BLaER1 (cell line): ENCODE data around the gene CCSER1.
"Not testable (repeated sequence)": the region's sequence is repeated elsewhere in the genome, so short reads cannot be mapped to it uniquely, and the experiment has no call there.

Experiments used
- H3K27ac ChIP-seq: shearing (Covaris generic); formaldehyde crosslinking; 2 replicates; pipeline ENCODE4 v1.8.1; 2022
- H3K27me3 ChIP-seq: shearing (Covaris generic); formaldehyde crosslinking; 2 replicates; pipeline ENCODE4 v1.8.1; 2022
- H3K36me3 ChIP-seq: shearing (Covaris generic); formaldehyde crosslinking; 2 replicates; pipeline ENCODE4 v1.8.1; 2022
- H3K4me1 ChIP-seq: shearing (Covaris generic); formaldehyde crosslinking; 2 replicates; pipeline ENCODE4 v1.8.1; 2022
- H3K4me2 ChIP-seq: shearing (Covaris generic); formaldehyde crosslinking; 2 replicates; pipeline ENCODE4 v1.8.1; 2022
- H3K4me3 ChIP-seq: shearing (Covaris generic); formaldehyde crosslinking; 2 replicates; pipeline ENCODE4 v1.8.1; 2022
- H3K9ac ChIP-seq: shearing (Covaris generic); formaldehyde crosslinking; 2 replicates; pipeline ENCODE4 v1.8.1; 2022
- H3K9me3 ChIP-seq: shearing (Covaris generic); formaldehyde crosslinking; 2 replicates; pipeline ENCODE4 v1.8.1; 2022
- H4K20me1 ChIP-seq: shearing (Covaris generic); formaldehyde crosslinking; 2 replicates; pipeline ENCODE4 v1.8.1; 2022
- Cebpa-rat ChIP-seq: shearing (Covaris generic); IDR thresholded peaks from 2 replicates; pipeline ENCODE4 v1.8.1; 2022

Gene CCSER1

GRCh38 chr4:91366554-91366953 lies 1239.4 kb downstream of the CCSER1 start:
- no peaks in the 10 kb centered on the region for H3K4me1 ChIP-seq
- no peak overlapping the region for H3K4me2 ChIP-seq
- TF ChIP-seq Cebpa-rat: no peak
- H3K27me3 ChIP-seq: no peaks in the 10 kb centered on the region
- no peaks in the 10 kb centered on the region for H3K9me3 ChIP-seq
- H3K4me3 ChIP-seq: no peak overlapping the region
- no peaks in the 10 kb centered on the region for H4K20me1 ChIP-seq
- no peak overlapping the region for H3K27ac ChIP-seq
- no peaks in the 10 kb centered on the region for H3K36me3 ChIP-seq
- no peak overlapping the region for H3K9ac ChIP-seq

- H3K4me1 ChIP-seq: no peaks in the 10 kb centered on the region
Measured at GRCh38 chr4:91369116-91369515, 1241.9 kb downstream of the CCSER1 start.

GRCh38 chr4:91373546-91373945 lies 1246.4 kb downstream of the CCSER1 start:
- Histone ChIP-seq H3K27ac (no peak overlapping the region), H3K36me3 (no peaks in the 10 kb centered on the region), H3K4me2 (no peak overlapping the region), H4K20me1 (no peaks in the 10 kb centered on the region), H3K4me1 (no peaks in the 10 kb centered on the region), H3K4me3 (no peak overlapping the region), H3K27me3 (no peaks in the 10 kb centered on the region), H3K9ac (no peak overlapping the region), H3K9me3 (no peaks in the 10 kb centered on the region)
- no peak for TF ChIP-seq Cebpa-rat

More at GRCh38 chr4:91369116-91369515, 1241.9 kb downstream of the CCSER1 start:
- Histone ChIP-seq H3K4me2 (no peak overlapping the region), H3K27ac (no peak overlapping the region), H3K27me3 (no peaks in the 10 kb centered on the region), H4K20me1 (no peaks in the 10 kb centered on the region), H3K9me3 (no peaks in the 10 kb centered on the region), H3K9ac (no peak overlapping the region), H3K4me3 (no peak overlapping the region), H3K36me3 (no peaks in the 10 kb centered on the region)
- TF ChIP-seq Cebpa-rat: no peak

- H4K20me1 ChIP-seq, H3K4me3 ChIP-seq, H3K36me3 ChIP-seq, H3K27ac ChIP-seq, H3K4me2 ChIP-seq, H3K9me3 ChIP-seq, H3K9ac ChIP-seq, H3K4me1 ChIP-seq, H3K27me3 ChIP-seq: not testable (repeated sequence)
Measured at GRCh38 chr4:91405431-91405830, 1278.2 kb downstream of the CCSER1 start.

- no peaks in the 10 kb centered on the region for H3K27me3 ChIP-seq
Measured at GRCh38 chr4:91422011-91422410, 1294.8 kb downstream of the CCSER1 start.

GRCh38 chr4:91426725-91427124 lies 1299.5 kb downstream of the CCSER1 start:
- H4K20me1 ChIP-seq: no peaks in the 10 kb centered on the region
- no peak overlapping the region for H3K4me2 ChIP-seq
- TF ChIP-seq Cebpa-rat: no peak
- H3K9ac ChIP-seq: no peak overlapping the region
- no peak overlapping the region for H3K27ac ChIP-seq
- no peaks in the 10 kb centered on the region for H3K4me1 ChIP-seq
- no peaks in the 10 kb centered on the region for H3K36me3 ChIP-seq
- no peaks in the 10 kb centered on the region for H3K9me3 ChIP-seq
- no peaks in the 10 kb centered on the region for H3K27me3 ChIP-seq
- H3K4me3 ChIP-seq: no peak overlapping the region

More at GRCh38 chr4:91422011-91422410, 1294.8 kb downstream of the CCSER1 start:
- no peak overlapping the region for H3K9ac ChIP-seq
- no peaks in the 10 kb centered on the region for H4K20me1 ChIP-seq
- no peak overlapping the region for H3K4me3 ChIP-seq
- no peaks in the 10 kb centered on the region for H3K9me3 ChIP-seq
- no peaks in the 10 kb centered on the region for H3K4me1 ChIP-seq
- H3K4me2 ChIP-seq: no peak overlapping the region
- H3K27ac ChIP-seq: no peak overlapping the region
- no peaks in the 10 kb centered on the region for H3K36me3 ChIP-seq
- no peak for TF ChIP-seq Cebpa-rat

- Histone ChIP-seq H3K4me1 (no peaks in the 10 kb centered on the region), H3K9me3 (no peaks in the 10 kb centered on the region), H3K9ac (no peak overlapping the region), H3K4me2 (no peak overlapping the region), H3K4me3 (no peak overlapping the region), H4K20me1 (no peaks in the 10 kb centered on the region), H3K27ac (no peak overlapping the region), H3K27me3 (no peaks in the 10 kb centered on the region), H3K36me3 (no peaks in the 10 kb centered on the region)
- TF ChIP-seq Cebpa-rat: no peak
Measured at GRCh38 chr4:91427171-91427570, 1300.0 kb downstream of the CCSER1 start.

- H3K27me3 ChIP-seq: no peaks in the 10 kb centered on the region
- H3K9me3 ChIP-seq: no peaks in the 10 kb centered on the region
- no peak overlapping the region for H3K27ac ChIP-seq
- no peak overlapping the region for H3K9ac ChIP-seq
- no peaks in the 10 kb centered on the region for H3K4me1 ChIP-seq
- no peak overlapping the region for H3K4me3 ChIP-seq
- TF ChIP-seq Cebpa-rat: no peak
- H3K36me3 ChIP-seq: no peaks in the 10 kb centered on the region
- H3K4me2 ChIP-seq: no peak overlapping the region
- H4K20me1 ChIP-seq: no peaks in the 10 kb centered on the region
Measured at GRCh38 chr4:91434631-91435030, 1307.4 kb downstream of the CCSER1 start.

GRCh38 chr4:91436556-91436955 lies 1309.4 kb downstream of the CCSER1 start:
- no peak overlapping the region for H3K4me3 ChIP-seq
- H3K4me1 ChIP-seq: no peaks in the 10 kb centered on the region
- H4K20me1 ChIP-seq: no peaks in the 10 kb centered on the region
- H3K9ac ChIP-seq: no peak overlapping the region
- no peaks in the 10 kb centered on the region for H3K9me3 ChIP-seq
- H3K27ac ChIP-seq: no peak overlapping the region
- H3K4me2 ChIP-seq: no peak overlapping the region
- H3K27me3 ChIP-seq: no peaks in the 10 kb centered on the region
- no peak for TF ChIP-seq Cebpa-rat
- H3K36me3 ChIP-seq: no peaks in the 10 kb centered on the region

- H3K4me1 ChIP-seq: no peaks in the 10 kb centered on the region
- H3K27ac ChIP-seq: no peak overlapping the region
- no peak overlapping the region for H3K4me2 ChIP-seq
- no peak overlapping the region for H3K4me3 ChIP-seq
- H3K27me3 ChIP-seq: no peaks in the 10 kb centered on the region
- TF ChIP-seq Cebpa-rat: no peak
- H3K36me3 ChIP-seq: no peaks in the 10 kb centered on the region
- H4K20me1 ChIP-seq: no peaks in the 10 kb centered on the region
- no peak overlapping the region for H3K9ac ChIP-seq
- H3K9me3 ChIP-seq: no peaks in the 10 kb centered on the region
Measured at GRCh38 chr4:91447168-91447567, 1320.0 kb downstream of the CCSER1 start.

GRCh38 chr4:91448668-91449330 lies 1321.6 kb downstream of the CCSER1 start:
- no peak overlapping the region for H3K4me2 ChIP-seq

More at GRCh38 chr4:91448668-91449330, 1321.6 kb downstream of the CCSER1 start:
- Histone ChIP-seq H3K27ac (no peak overlapping the region), H3K36me3 (no peaks in the 10 kb centered on the region), H3K27me3 (no peaks in the 10 kb centered on the region), H4K20me1 (no peaks in the 10 kb centered on the region), H3K9me3 (no peaks in the 10 kb centered on the region), H3K4me1 (no peaks in the 10 kb centered on the region), H3K4me3 (no peak overlapping the region), H3K9ac (no peak overlapping the region)
- no peak for TF ChIP-seq Cebpa-rat
